Coronary artery (tissue), 2 donors: ENCODE data around the gene IFNAR2.
"Not testable (repeated sequence)": the region's sequence is repeated elsewhere in the genome, so short reads cannot be mapped to it uniquely, and the experiment has no call there.

ENCODE experiments used
- DNase-seq: peaks from one replicate; pipeline ENCODE4 v3.0.0-alpha.2; 2017; ENCODE audit warnings: low spot score
- H3K27ac ChIP-seq, 2 donors: fragments of 200-600 bp; sonication (generic); one replicate each; pipeline ENCODE4 v1.5.1; 2016 to 2019
- H3K4me3 ChIP-seq: fragments of 200-600 bp; sonication (generic); 2 replicates; pipeline ENCODE4 v1.5.1; 2016; ENCODE audit warnings: mild to moderate bottlenecking, moderate library complexity
- TF ChIP-seq, protein P1 (sequence below): fragments of 200-600 bp; sonication (generic); IDR thresholded peaks from one replicate; pipeline ENCODE4 v1.5.1; 2019; ENCODE audit warnings: antibody characterized with exemption

Gene IFNAR2

DNA sequence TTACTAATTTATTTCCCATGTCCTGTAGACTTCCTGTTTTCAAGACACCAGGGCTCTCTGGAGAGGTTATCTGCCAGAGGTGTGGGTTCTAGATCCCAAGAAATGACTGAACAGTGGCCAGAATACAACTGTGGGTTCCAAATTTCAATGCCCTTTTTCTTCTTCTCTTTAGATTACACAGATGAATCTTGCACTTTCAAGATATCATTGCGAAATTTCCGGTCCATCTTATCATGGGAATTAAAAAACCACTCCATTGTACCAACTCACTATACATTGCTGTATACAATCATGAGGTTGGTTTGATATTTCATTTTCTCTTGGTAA, 15.0 kb downstream of the IFNAR2 start:
- Histone ChIP-seq H3K4me3 (no peak overlapping the region), H3K27ac (peak overlapping the region in 1 of 2 donors; percentile 22)
- TF ChIP-seq, protein P1, sequence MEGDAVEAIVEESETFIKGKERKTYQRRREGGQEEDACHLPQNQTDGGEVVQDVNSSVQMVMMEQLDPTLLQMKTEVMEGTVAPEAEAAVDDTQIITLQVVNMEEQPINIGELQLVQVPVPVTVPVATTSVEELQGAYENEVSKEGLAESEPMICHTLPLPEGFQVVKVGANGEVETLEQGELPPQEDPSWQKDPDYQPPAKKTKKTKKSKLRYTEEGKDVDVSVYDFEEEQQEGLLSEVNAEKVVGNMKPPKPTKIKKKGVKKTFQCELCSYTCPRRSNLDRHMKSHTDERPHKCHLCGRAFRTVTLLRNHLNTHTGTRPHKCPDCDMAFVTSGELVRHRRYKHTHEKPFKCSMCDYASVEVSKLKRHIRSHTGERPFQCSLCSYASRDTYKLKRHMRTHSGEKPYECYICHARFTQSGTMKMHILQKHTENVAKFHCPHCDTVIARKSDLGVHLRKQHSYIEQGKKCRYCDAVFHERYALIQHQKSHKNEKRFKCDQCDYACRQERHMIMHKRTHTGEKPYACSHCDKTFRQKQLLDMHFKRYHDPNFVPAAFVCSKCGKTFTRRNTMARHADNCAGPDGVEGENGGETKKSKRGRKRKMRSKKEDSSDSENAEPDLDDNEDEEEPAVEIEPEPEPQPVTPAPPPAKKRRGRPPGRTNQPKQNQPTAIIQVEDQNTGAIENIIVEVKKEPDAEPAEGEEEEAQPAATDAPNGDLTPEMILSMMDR = no peak
- DNase-seq = no peak

DNA sequence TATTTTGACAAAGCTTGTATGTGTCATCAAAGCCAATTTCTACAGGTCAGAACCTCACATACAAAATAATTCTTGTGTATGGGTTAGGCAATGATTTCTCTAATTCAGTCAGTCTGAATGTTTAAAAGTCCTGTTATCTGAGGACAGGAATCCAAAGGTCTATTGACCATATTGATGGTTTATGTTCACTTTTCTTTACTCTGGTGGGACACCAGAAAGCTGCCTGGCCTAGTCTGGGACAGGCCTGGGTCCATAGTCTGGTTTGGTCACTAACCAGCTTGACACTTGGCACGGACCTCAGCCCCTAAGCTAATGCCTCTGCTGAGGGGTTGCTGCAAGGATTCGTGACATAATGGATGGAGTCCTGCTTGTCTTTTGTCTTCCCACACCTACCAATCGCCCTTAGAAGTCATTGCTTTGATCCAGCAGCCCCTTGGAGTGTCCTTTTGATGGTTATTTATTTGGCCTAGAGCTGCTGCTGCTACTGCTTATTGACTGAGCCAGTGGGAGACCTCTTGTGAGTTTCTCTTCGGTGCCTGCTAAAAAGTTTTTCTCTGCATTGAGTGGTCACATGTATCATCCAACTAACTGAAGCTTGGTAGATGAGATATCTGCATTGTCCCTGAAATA, 15.7 kb downstream of the IFNAR2 start:
- DNase-seq = no peak
- TF ChIP-seq, protein P1 = no peak
- H3K27ac ChIP-seq = no peak overlapping the region
- no peak overlapping the region for H3K4me3 ChIP-seq

GRCh38 chr21:33246506-33246905, 16.8 kb downstream of the IFNAR2 start:
- H3K4me3 ChIP-seq = no peak overlapping the region
- no peak for DNase-seq
- no peak overlapping the region for H3K27ac ChIP-seq
- TF ChIP-seq, protein P1 = no peak

- no peak overlapping the region for H3K4me3 ChIP-seq
- H3K27ac ChIP-seq = no peak overlapping the region
- DNase-seq = no peak
- TF ChIP-seq, protein P1 = no peak
These were observed 17.2 kb downstream of the IFNAR2 start for GRCh38 chr21:33246963-33247362.

DNA sequence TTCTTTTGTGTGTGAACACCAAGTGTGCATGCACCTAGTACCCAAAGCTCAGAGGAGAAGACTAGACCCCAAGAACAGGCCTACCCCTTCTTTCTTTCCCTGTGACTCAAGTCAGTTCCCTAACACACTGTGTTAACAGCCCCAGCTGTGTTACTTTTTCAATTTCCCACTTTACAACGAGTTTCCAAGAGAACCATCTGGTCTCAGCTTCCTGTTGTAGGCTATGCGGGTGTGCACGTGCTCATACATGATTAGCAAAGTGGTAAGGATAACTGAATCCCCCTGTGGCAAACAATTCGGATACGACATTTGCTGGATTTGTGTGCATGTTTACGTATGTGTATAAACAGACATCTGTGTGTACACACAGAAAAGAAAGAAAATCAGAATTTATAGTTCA, 17.9 kb downstream of the IFNAR2 start:
- no peak overlapping the region for H3K27ac ChIP-seq
- TF ChIP-seq, protein P1 = no peak
- no peak overlapping the region for H3K4me3 ChIP-seq
- no peak for DNase-seq

GRCh38 chr21:33249331-33250002, 19.7 kb downstream of the IFNAR2 start:
- TF ChIP-seq, protein P1 = no peak
- H3K4me3 ChIP-seq = no peak overlapping the region
- DNase-seq = no peak
- H3K27ac ChIP-seq = no peak overlapping the region

DNA sequence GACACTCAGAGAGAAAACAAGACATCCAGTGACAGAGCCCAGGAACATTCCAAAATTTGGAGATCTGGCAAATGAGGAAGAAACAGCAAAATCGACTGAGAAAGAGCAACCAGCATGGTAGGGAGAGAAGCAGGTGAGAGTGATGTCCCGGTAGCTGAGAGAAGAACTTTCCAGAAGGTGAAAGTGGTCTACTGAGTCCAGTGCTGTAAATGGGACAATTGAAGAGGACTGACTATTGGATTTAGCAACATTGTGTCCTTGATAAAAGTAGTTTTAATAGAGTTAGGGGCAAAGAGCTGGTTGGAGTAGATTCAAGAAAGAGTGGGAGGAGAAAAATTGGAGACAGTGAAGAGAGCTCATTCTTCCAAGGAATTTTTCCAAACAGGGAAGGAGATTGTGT, 21.4 kb downstream of the IFNAR2 start:
- Histone ChIP-seq H3K27ac (no peak overlapping the region), H3K4me3 (no peak overlapping the region)
- TF ChIP-seq, protein P1 = no peak

GRCh38 chr21:33253382-33253781, 23.6 kb downstream of the IFNAR2 start:
- DNase-seq, H3K4me3 ChIP-seq, H3K27ac ChIP-seq: not testable (repeated sequence)

More for the DNA sequence above, 21.4 kb downstream of the IFNAR2 start:
- no peak for DNase-seq
